MCF 10A (cell line): ENCODE measurements around the gene ADAMTS3. TPM values are rescaled to one million over a fixed set of nuclear protein-coding genes. Genes with fewer than 3 reads are reported as not detected.

Experiments
- BruUV-seq: library from RNA; stranded (reverse); fragments of 400-500 nt; replicated peaks from 2 replicates; lab custom pipeline; 2021; lab: Mats Ljungman, UMichigan
- CTCF ChIA-PET: fragments of 300-600 bp; sonication (Branson Sonifier 250); formaldehyde crosslinking; extraction: SDS; loops from one replicate; lab custom pipeline; 2021; ENCODE audit warnings: antibody characterized with exemption, inconsistent platforms; lab: Yijun Ruan, JAX
- POLR2A ChIA-PET: fragments of 300-600, 350-650 bp; sonication (Branson Sonifier 250); formaldehyde crosslinking; extraction: SDS; loops from one replicate; lab custom pipeline; 2020; ENCODE audit warnings: antibody characterized with exemption, inconsistent platforms; lab: Yijun Ruan, JAX
- DNase-seq: peaks from one replicate; pipeline ENCODE4 v3.0.0-alpha.2; 2018; ENCODE audit not compliant: unreplicated experiment
- H3K27ac Mint-ChIP-seq: one replicate; pipeline ENCODE4 v1.8.0; 2022; ENCODE audit warnings: mild to moderate bottlenecking, low read depth, mixed read lengths; ENCODE audit not compliant: unreplicated experiment
- H3K27me3 Mint-ChIP-seq: one replicate; pipeline ENCODE4 v1.8.0; 2022; ENCODE audit warnings: mixed read lengths; ENCODE audit not compliant: insufficient read depth, unreplicated experiment
- H3K36me3 Mint-ChIP-seq: one replicate; pipeline ENCODE4 v1.8.0; 2022; ENCODE audit warnings: mild to moderate bottlenecking, moderate library complexity, mixed read lengths; ENCODE audit not compliant: insufficient read depth, unreplicated experiment
- H3K4me1 Mint-ChIP-seq: one replicate; pipeline ENCODE4 v1.8.0; 2022; ENCODE audit warnings: mixed read lengths; ENCODE audit not compliant: insufficient read depth, unreplicated experiment
- H3K4me3 Mint-ChIP-seq: one replicate; pipeline ENCODE4 v1.8.0; 2022; ENCODE audit warnings: mild to moderate bottlenecking, moderate library complexity, mixed read lengths; ENCODE audit not compliant: unreplicated experiment
- H3K9me3 Mint-ChIP-seq: one replicate; pipeline ENCODE4 v1.8.0; 2022; ENCODE audit warnings: mixed read lengths; ENCODE audit not compliant: unreplicated experiment
- CTCF ChIP-seq: fragments of 200-600 bp; IDR thresholded peaks from one replicate; pipeline ENCODE4 v1.8.0; 2022; ENCODE audit warnings: antibody characterized with exemption, mild to moderate bottlenecking; ENCODE audit not compliant: unreplicated experiment
- intact Hi-C: fragments of 100-400 bp; cut with micrococcal nuclease; formaldehyde crosslinking; loops from 2 replicates; pipeline ENCODE4 v1.14.1; 2022
- total RNA-seq: library from RNA; stranded (reverse); gene quantifications from 2 replicates; pipeline ENCODE4 v1.2.3, GENCODE V29; 2022

The ADAMTS3 gene
- total RNA-seq, 1 experiment from 2014 or later: 0.58 TPM

- no peak for DNase-seq
- Mint-ChIP-seq H3K36me3 (no peaks in the 10 kb centered on the region), H3K4me3 (no peak overlapping the region), H3K27me3 (no peaks in the 10 kb centered on the region), H3K4me1 (no peaks in the 10 kb centered on the region), H3K9me3 (no peaks in the 10 kb centered on the region), H3K27ac (no peak overlapping the region)
- ChIA-PET CTCF (interaction anchor here (0.6 to 2.3 kb wide), 4 partner anchors 9 to 508 kb away, joined by 3 to 9 read pairs (median 4); no protein-coding TSS in a partner anchor), POLR2A (interaction anchor here (0.7 to 1.1 kb wide), 2 partner anchors 12 to 269 kb away, joined by 3 read pairs; no protein-coding TSS in a partner anchor)
- BruUV-seq: no TSS peak
- TF ChIP-seq CTCF: no peak
- intact Hi-C loops: no loop called here
Measured at GRCh38 chr4:72513227-72513626, 55.8 kb downstream of the ADAMTS3 start.

- no peaks in the 10 kb centered on the region for H3K27me3 Mint-ChIP-seq
- no peaks in the 10 kb centered on the region for H3K9me3 Mint-ChIP-seq
- no TSS peak for BruUV-seq
- no peak overlapping the region for H3K27ac Mint-ChIP-seq
- no peak for DNase-seq
- intact Hi-C loops: no loop called here
- peaks cover 5% of the 10 kb centered on the region for H3K4me1 Mint-ChIP-seq
- no peak overlapping the region for H3K4me3 Mint-ChIP-seq
- ChIA-PET POLR2A (interaction anchor here (1.3 kb wide), 1 partner anchor 513 kb away, joined by 3 read pairs; no protein-coding TSS in a partner anchor), CTCF (interaction anchor here (0.8 to 1.3 kb wide), 2 partner anchors 12 to 384 kb away, joined by 3 to 4 read pairs; no protein-coding TSS in a partner anchor)
- TF ChIP-seq CTCF: no peak
- no peaks in the 10 kb centered on the region for H3K36me3 Mint-ChIP-seq
Measured at GRCh38 chr4:72507860-72508419, 61.1 kb downstream of the ADAMTS3 start.

GRCh38 chr4:72507167-72507566, 61.9 kb downstream of the ADAMTS3 start:
- no peak for DNase-seq

More at GRCh38 chr4:72507167-72507566, 61.9 kb downstream of the ADAMTS3 start:
- intact Hi-C loops: no loop called here
- Mint-ChIP-seq H3K36me3 (no peaks in the 10 kb centered on the region), H3K4me3 (no peak overlapping the region), H3K27ac (no peak overlapping the region), H3K27me3 (no peaks in the 10 kb centered on the region), H3K4me1 (peaks cover 5% of the 10 kb centered on the region), H3K9me3 (no peaks in the 10 kb centered on the region)
- ChIA-PET CTCF (interaction anchor here (0.7 to 3.6 kb wide), 4 partner anchors 370 to 515 kb away, joined by 3 to 21 read pairs (median 4); no protein-coding TSS in a partner anchor), POLR2A (interaction anchor here (1.3 kb wide), 1 partner anchor 514 kb away, joined by 3 read pairs; no protein-coding TSS in a partner anchor)
- TF ChIP-seq CTCF: no peak
- no TSS peak for BruUV-seq
